HEK293 (cell line): ENCODE results near the gene CHMP1A.
A peak's percentile ranks its signal among the peaks of the same experiment; 100 is the strongest.

Experiments
- ATF2 ChIP-seq: fragments of 450-650 bp; formaldehyde crosslinking; IDR thresholded peaks from 2 replicates; pipeline ENCODE4 v1.5.1; 2016; ENCODE audit warnings: missing biosample characterization, missing genetic modification characterization, low read depth
- KLF16 ChIP-seq: fragments of 450-650 bp; formaldehyde crosslinking; IDR thresholded peaks from 2 replicates; pipeline ENCODE4 v1.5.1; 2017; ENCODE audit warnings: missing biosample characterization, missing genetic modification characterization
- MZF1 ChIP-seq: fragments of 450-650 bp; formaldehyde crosslinking; IDR thresholded peaks from 2 replicates; pipeline ENCODE4 v1.5.1; 2017; ENCODE audit warnings: missing biosample characterization, missing genetic modification characterization, borderline replicate concordance
- SALL2 ChIP-seq: fragments of 450-650 bp; formaldehyde crosslinking; IDR thresholded peaks from 2 replicates; pipeline ENCODE4 v1.5.0; 2017; ENCODE audit warnings: missing biosample characterization, mild to moderate bottlenecking, missing genetic modification characterization, borderline replicate concordance
- SETDB1 ChIP-seq: IDR thresholded peaks from one replicate; pipeline ENCODE4 v1.6.1; 2017; ENCODE audit warnings: mild to moderate bottlenecking, low read length, moderate library complexity, mixed read lengths; ENCODE audit not compliant: insufficient read length
- SP2 ChIP-seq: fragments of 450-650 bp; formaldehyde crosslinking; IDR thresholded peaks from 2 replicates; pipeline ENCODE4 v1.5.1; 2016; ENCODE audit warnings: missing biosample characterization, missing genetic modification characterization
- SP7 ChIP-seq: fragments of 450-650 bp; formaldehyde crosslinking; IDR thresholded peaks from 2 replicates; pipeline ENCODE4 v1.5.1; 2016; ENCODE audit warnings: missing biosample characterization, missing genetic modification characterization
- WT1 ChIP-seq: fragments of 450-650 bp; formaldehyde crosslinking; IDR thresholded peaks from 2 replicates; pipeline ENCODE4 v1.5.1; 2016; ENCODE audit warnings: missing biosample characterization, missing genetic modification characterization
- YY1 ChIP-seq: fragments of 450-650 bp; formaldehyde crosslinking; IDR thresholded peaks from 2 replicates; pipeline ENCODE4 v1.5.1; 2018; ENCODE audit warnings: missing biosample characterization, missing genetic modification characterization
- ZBTB49 ChIP-seq: fragments of 450-650 bp; formaldehyde crosslinking; IDR thresholded peaks from 2 replicates; pipeline ENCODE4 v1.5.1; 2016; ENCODE audit warnings: missing biosample characterization, missing genetic modification characterization, low read depth
- ZBTB8A ChIP-seq: fragments of 450-650 bp; formaldehyde crosslinking; IDR thresholded peaks from 2 replicates; pipeline ENCODE4 v1.5.1; 2016; ENCODE audit warnings: missing biosample characterization, missing genetic modification characterization
- ZFP37 ChIP-seq: fragments of 450-650 bp; formaldehyde crosslinking; IDR thresholded peaks from 2 replicates; pipeline ENCODE4 v1.5.1; 2016; ENCODE audit warnings: missing biosample characterization, missing genetic modification characterization
- ZNF114 ChIP-seq: fragments of 450-650 bp; formaldehyde crosslinking; IDR thresholded peaks from 2 replicates; pipeline ENCODE4 v1.5.0; 2017; ENCODE audit warnings: missing biosample characterization, missing genetic modification characterization
- ZNF133 ChIP-seq: fragments of 450-650 bp; formaldehyde crosslinking; IDR thresholded peaks from 2 replicates; pipeline ENCODE4 v1.5.1; 2016; ENCODE audit warnings: missing biosample characterization, missing genetic modification characterization
- ZNF140 ChIP-seq: fragments of 450-650 bp; formaldehyde crosslinking; IDR thresholded peaks from 2 replicates; pipeline ENCODE4 v1.5.1; 2016; ENCODE audit warnings: missing biosample characterization, missing genetic modification characterization
- ZNF16 ChIP-seq: fragments of 450-650 bp; formaldehyde crosslinking; IDR thresholded peaks from 2 replicates; pipeline ENCODE4 v1.5.1; 2016; ENCODE audit warnings: low read depth, missing biosample characterization, missing genetic modification characterization
- ZNF18 ChIP-seq: fragments of 450-650 bp; formaldehyde crosslinking; IDR thresholded peaks from 2 replicates; pipeline ENCODE4 v1.5.1; 2016; ENCODE audit warnings: missing biosample characterization, missing genetic modification characterization
- ZNF311 ChIP-seq: fragments of 450-650 bp; formaldehyde crosslinking; IDR thresholded peaks from 2 replicates; pipeline ENCODE4 v1.5.1; 2017; ENCODE audit warnings: missing biosample characterization, missing genetic modification characterization, borderline replicate concordance
- ZNF341 ChIP-seq: fragments of 450-650 bp; formaldehyde crosslinking; IDR thresholded peaks from 2 replicates; pipeline ENCODE4; 2016; ENCODE audit warnings: low read depth, missing biosample characterization, missing genetic modification characterization
- ZNF423 ChIP-seq: fragments of 450-650 bp; formaldehyde crosslinking; IDR thresholded peaks from 2 replicates; pipeline ENCODE4 v1.5.1; 2016; ENCODE audit warnings: missing biosample characterization, missing genetic modification characterization
- ZNF433 ChIP-seq: fragments of 450-650 bp; formaldehyde crosslinking; IDR thresholded peaks from 2 replicates; pipeline ENCODE4 v1.5.1; 2016; ENCODE audit warnings: missing biosample characterization, missing genetic modification characterization, low read depth
- ZNF521 ChIP-seq: fragments of 450-650 bp; formaldehyde crosslinking; IDR thresholded peaks from 2 replicates; pipeline ENCODE4 v1.5.1; 2017; ENCODE audit warnings: missing biosample characterization, mild to moderate bottlenecking, missing genetic modification characterization
- ZNF530 ChIP-seq: fragments of 450-650 bp; formaldehyde crosslinking; IDR thresholded peaks from 2 replicates; pipeline ENCODE4 v1.5.1; 2016; ENCODE audit warnings: low read depth, missing biosample characterization, missing genetic modification characterization
- ZNF549 ChIP-seq: fragments of 450-650 bp; IDR thresholded peaks from 2 replicates; pipeline ENCODE4 v1.5.1; 2018; ENCODE audit warnings: missing biosample characterization, missing genetic modification characterization, mild to moderate bottlenecking, inconsistent platforms, moderate library complexity
- ZNF555 ChIP-seq: fragments of 450-650 bp; formaldehyde crosslinking; conservative IDR thresholded peaks from 2 replicates; pipeline ENCODE4 v1.5.1; 2017; ENCODE audit warnings: missing biosample characterization, mild to moderate bottlenecking, missing genetic modification characterization, inconsistent platforms
- ZNF560 ChIP-seq: fragments of 450-650 bp; formaldehyde crosslinking; IDR thresholded peaks from 2 replicates; pipeline ENCODE4 v1.5.1; 2017; ENCODE audit warnings: missing biosample characterization, missing genetic modification characterization, borderline replicate concordance
- ZNF571 ChIP-seq: fragments of 450-650 bp; formaldehyde crosslinking; IDR thresholded peaks from 2 replicates; pipeline ENCODE4 v1.5.0; 2017; ENCODE audit warnings: missing biosample characterization, missing genetic modification characterization
- ZNF692 ChIP-seq: fragments of 450-650 bp; formaldehyde crosslinking; IDR thresholded peaks from 2 replicates; pipeline ENCODE4 v1.5.1; 2016; ENCODE audit warnings: missing biosample characterization, missing genetic modification characterization
- ZSCAN18 ChIP-seq: fragments of 450-650 bp; formaldehyde crosslinking; IDR thresholded peaks from 2 replicates; pipeline ENCODE4 v1.5.1; 2016; ENCODE audit warnings: missing biosample characterization, missing genetic modification characterization
- ZSCAN23 ChIP-seq: fragments of 450-650 bp; formaldehyde crosslinking; IDR thresholded peaks from 2 replicates; pipeline ENCODE4 v1.5.1; 2016; ENCODE audit warnings: missing biosample characterization, missing genetic modification characterization
- ZSCAN4 ChIP-seq: fragments of 450-650 bp; formaldehyde crosslinking; IDR thresholded peaks from 2 replicates; pipeline ENCODE4 v1.5.1; 2017; ENCODE audit warnings: missing biosample characterization, missing genetic modification characterization

The CHMP1A gene

GRCh38 chr16:89701425-89702406 lies 44.2 kb upstream of the CHMP1A start, which contains the start of gene SPATA2L (continued):
- no peak for TF ChIP-seq ZBTB49 (tag by site-specific recombination)
- TF ChIP-seq ZNF433 (tag by site-specific recombination), result no peak
- TF ChIP-seq ZNF549 (tag by site-specific recombination), result no peak
- no peak for TF ChIP-seq ZNF133 (tag by site-specific recombination)
- no peak for TF ChIP-seq SETDB1
- TF ChIP-seq YY1 (tag by site-specific recombination), result no peak
- TF ChIP-seq KLF16, result peak; percentile 83
- TF ChIP-seq ZNF114 (tag by site-specific recombination), result no peak
- no peak for TF ChIP-seq ZNF530 (tag by site-specific recombination)
- TF ChIP-seq ZNF140 (tag by site-specific recombination), result no peak
- TF ChIP-seq MZF1 (tag by site-specific recombination), result no peak
- TF ChIP-seq ZSCAN18 (tag by site-specific recombination), result no peak
- TF ChIP-seq ZNF18, result no peak
- TF ChIP-seq ZNF521 (tag by site-specific recombination), result no peak
- TF ChIP-seq ZNF341 (tag by site-specific recombination), result peak; percentile 56
- TF ChIP-seq ATF2, result no peak
- no peak for TF ChIP-seq ZSCAN4 (tag by site-specific recombination)
- peak; percentile 73 for TF ChIP-seq ZBTB8A (tag by site-specific recombination)
- no peak for TF ChIP-seq SALL2 (tag by site-specific recombination)
- TF ChIP-seq ZNF311 (tag by site-specific recombination), result no peak
- TF ChIP-seq WT1 (tag by site-specific recombination), result no peak
- no peak for TF ChIP-seq ZNF555 (tag by site-specific recombination)
- no peak for TF ChIP-seq ZNF571
- TF ChIP-seq SP7, result no peak
- TF ChIP-seq ZFP37, result no peak
- TF ChIP-seq ZNF692 (tag by site-specific recombination), result peak; percentile 56; the same call in 1 of the 2 replicates
- peak; percentile 17; the same call in 1 of the 2 replicates for TF ChIP-seq ZNF423 (tag by site-specific recombination)
- no peak for TF ChIP-seq ZNF16 (tag by site-specific recombination)
- TF ChIP-seq ZSCAN23 (tag by site-specific recombination), result no peak
- peak; percentile 95 for TF ChIP-seq SP2 (tag by site-specific recombination)
- TF ChIP-seq ZNF560, result no peak
